KMS-11 (cell line): ENCODE data around the gene LHFPL2.

Experiments used
- H2AFZ ChIP-seq: fragments of 200-600 bp; sonication (generic); 2 replicates; pipeline ENCODE4 v1.6.1; 2016; ENCODE audit warnings: antibody characterized with exemption, mixed run types, low read depth
- H3K27ac ChIP-seq: fragments of 200-600 bp; sonication (generic); 2 replicates; pipeline ENCODE4 v1.6.1; 2016; ENCODE audit warnings: mild to moderate bottlenecking, mixed run types
- H3K27me3 ChIP-seq: fragments of 200-600 bp; sonication (generic); 2 replicates; pipeline ENCODE4 v1.6.1; 2017; ENCODE audit warnings: mild to moderate bottlenecking, low read depth, mixed run types, moderate library complexity; ENCODE audit not compliant: insufficient read depth
- H3K36me3 ChIP-seq: fragments of 200-600 bp; sonication (generic); 2 replicates; pipeline ENCODE4 v1.6.1; 2017; ENCODE audit warnings: mild to moderate bottlenecking, mixed run types; ENCODE audit not compliant: insufficient read depth
- H3K4me1 ChIP-seq: fragments of 200-600 bp; sonication (generic); 2 replicates; pipeline ENCODE4 v1.6.1; 2016; ENCODE audit warnings: mild to moderate bottlenecking, low read depth, mixed run types; ENCODE audit not compliant: poor library complexity, severe bottlenecking
- H3K4me2 ChIP-seq: fragments of 200-600 bp; sonication (generic); 2 replicates; pipeline ENCODE4 v1.7.0; 2016; ENCODE audit warnings: mild to moderate bottlenecking, mixed run types
- H3K4me3 ChIP-seq: fragments of 200-600 bp; sonication (generic); IDR thresholded peaks from 2 replicates; pipeline ENCODE4 v1.6.1; 2017; ENCODE audit warnings: low read depth, low read length, mixed read lengths; ENCODE audit not compliant: insufficient read depth
- H3K79me2 ChIP-seq: fragments of 200-600 bp; sonication (generic); 2 replicates; pipeline ENCODE4 v1.6.1; 2016; ENCODE audit warnings: low read depth, mixed run types; ENCODE audit not compliant: insufficient read depth
- H3K9ac ChIP-seq: fragments of 200-600 bp; sonication (generic); 2 replicates; pipeline ENCODE4 v1.6.1; 2016; ENCODE audit warnings: mild to moderate bottlenecking, mixed run types
- H4K20me1 ChIP-seq: fragments of 200-600 bp; sonication (generic); 2 replicates; pipeline ENCODE4 v1.6.1; 2016; ENCODE audit warnings: mild to moderate bottlenecking, mixed run types; ENCODE audit not compliant: insufficient read depth
- CTCF ChIP-seq: fragments of 200-600 bp; sonication (generic); conservative IDR thresholded peaks from 2 replicates; pipeline ENCODE4 v1.6.1; 2017; ENCODE audit warnings: low read depth, mild to moderate bottlenecking, antibody characterized with exemption, low read length, moderate library complexity, mixed read lengths

LHFPL2 gene

GRCh38 chr5:78636682-78637081 is 11.9 kb downstream of the LHFPL2 start:
- Histone ChIP-seq H3K27ac (no peak overlapping the region), H3K4me1 (peaks cover 34% of the 10 kb centered on the region), H3K9ac (no peak overlapping the region), H3K27me3 (no peaks in the 10 kb centered on the region), H3K4me3 (no peak overlapping the region), H3K79me2 (no peaks in the 10 kb centered on the region), H3K4me2 (no peak overlapping the region), H3K36me3 (no peaks in the 10 kb centered on the region), H2AFZ (no peak overlapping the region), H4K20me1 (no peaks in the 10 kb centered on the region)
- no peak for TF ChIP-seq CTCF

GRCh38 chr5:78634634-78635033 is 13.9 kb downstream of the LHFPL2 start:
- no peaks in the 10 kb centered on the region for H3K27me3 ChIP-seq
- H3K4me1 ChIP-seq, result peaks cover 21% of the 10 kb centered on the region
- H3K9ac ChIP-seq, result no peak overlapping the region
- no peaks in the 10 kb centered on the region for H3K79me2 ChIP-seq
- no peak overlapping the region for H3K27ac ChIP-seq
- H2AFZ ChIP-seq, result no peak overlapping the region
- H4K20me1 ChIP-seq, result no peaks in the 10 kb centered on the region
- no peak overlapping the region for H3K4me3 ChIP-seq
- TF ChIP-seq CTCF, result no peak; the same call in 1 of the 2 replicates
- no peaks in the 10 kb centered on the region; the same call in 1 of the 2 replicates for H3K36me3 ChIP-seq
- no peak overlapping the region for H3K4me2 ChIP-seq

- Histone ChIP-seq H3K27ac (no peak overlapping the region), H3K4me3 (no peak overlapping the region), H3K9ac (no peak overlapping the region), H3K4me2 (peak overlapping the region; percentile 11; the same call in 1 of the 2 replicates), H2AFZ (no peak overlapping the region), H3K4me1 (peaks cover 17% of the 10 kb centered on the region), H3K27me3 (no peaks in the 10 kb centered on the region), H3K79me2 (no peaks in the 10 kb centered on the region), H3K36me3 (no peaks in the 10 kb centered on the region; the same call in 1 of the 2 replicates), H4K20me1 (no peaks in the 10 kb centered on the region)
- TF ChIP-seq CTCF, result no peak
Observed at GRCh38 chr5:78634229-78634628, 14.3 kb downstream of the LHFPL2 start.

GRCh38 chr5:78633700-78634099 is 14.9 kb downstream of the LHFPL2 start:
- peaks cover 14% of the 10 kb centered on the region for H3K4me1 ChIP-seq
- no peaks in the 10 kb centered on the region; the same call in 1 of the 2 replicates for H3K36me3 ChIP-seq
- no peak overlapping the region for H3K4me3 ChIP-seq
- H2AFZ ChIP-seq, result no peak overlapping the region
- no peak overlapping the region for H3K27ac ChIP-seq
- H3K79me2 ChIP-seq, result no peaks in the 10 kb centered on the region
- TF ChIP-seq CTCF, result no peak
- no peaks in the 10 kb centered on the region for H3K27me3 ChIP-seq
- H4K20me1 ChIP-seq, result no peaks in the 10 kb centered on the region
- H3K4me2 ChIP-seq, result peak overlapping the region; percentile 11; the same call in 1 of the 2 replicates
- no peak overlapping the region for H3K9ac ChIP-seq
